Testis (tissue), 3 donors: Measurements from ENCODE around the gene CAD. TPM values are rescaled to one million over a fixed set of nuclear protein-coding genes. Genes with fewer than 3 reads are reported as not detected.
"Not testable (repeated sequence)": the region's sequence is repeated elsewhere in the genome, so short reads cannot be mapped to it uniquely, and the experiment has no call there.

Experiments used
- DNase-seq: peaks from one replicate; pipeline ENCODE4 v3.0.0-alpha.2; 2019
- H3K27ac ChIP-seq, 2 donors: fragments of 200-600 bp; sonication (generic); one replicate each; pipeline ENCODE4 v1.5.1; 2019
- H3K27me3 ChIP-seq: fragments of 200-600 bp; sonication (generic); one replicate; pipeline ENCODE4 v1.5.1; 2019
- H3K36me3 ChIP-seq: fragments of 200-600 bp; sonication (generic); one replicate; pipeline ENCODE4 v1.5.1; 2017; ENCODE audit warnings: low read depth; ENCODE audit errors: missing control alignments
- H3K4me1 ChIP-seq: fragments of 200-600 bp; sonication (generic); one replicate; pipeline ENCODE4 v1.5.1; 2019
- H3K4me3 ChIP-seq, 2 donors: fragments of 200-600 bp; sonication (generic); one replicate each; pipeline ENCODE4 v1.5.1; 2017 to 2019
- H3K9me3 ChIP-seq: fragments of 200-600 bp; sonication (generic); one replicate; pipeline ENCODE4 v1.5.1; 2017
- CTCF ChIP-seq, 3 experiments: fragments of 450-650 bp in 2 of 3; fragments of 200-600 bp in 1 of 3; sonication (generic) in 1 of 3; IDR thresholded peaks; one replicate each; pipeline ENCODE4 v1.5.1; 2016 to 2019; ENCODE audit warnings: antibody characterized with exemption in 3 of 3, mild to moderate bottlenecking in 2 of 3, moderate library complexity in 1 of 3
- POLR2A ChIP-seq: fragments of 450-650 bp; IDR thresholded peaks from one replicate; pipeline ENCODE4 v1.6.1; 2017; ENCODE audit warnings: antibody characterized with exemption, mild to moderate bottlenecking, moderate library complexity
- whole genome bisulfite sequencing, 2 donors: methylation state at CpG; one replicate each; pipeline ENCODE4 v1.1.5; 2018; 5-methylcytosine and 5-hydroxymethylcytosine counted together
- intact Hi-C: fragments of 100-400 bp; cut with DNase I; formaldehyde crosslinking; loops from one replicate; pipeline ENCODE4 v1.15.1; 2023; ENCODE audit warnings: low total_unique reads
- polyA plus RNA-seq: library from polyadenylated mRNA; stranded (reverse); fragments of 350-450 nt; fragmentation: Illumina TruSeq; extraction: RNeasy Lipid Tissue Mini Kit (QIAGEN cat#74804); gene quantifications from one replicate; pipeline ENCODE4 v1.2.3, GENCODE V29; 2014; ENCODE audit warnings: low read depth, low replicate concordance; ENCODE audit not compliant: insufficient read depth
- total RNA-seq, 2 donors: library from RNA; depleted of rRNA; stranded (reverse); fragments of >200 nt; gene quantifications; one replicate each; pipeline ENCODE4 v1.2.3, GENCODE V29; 2016

The CAD gene
- total and polyA plus RNA-seq, 3 donors from 2014 or later: 40.0 to 66.9 (median 62.5) TPM

GRCh38 chr2:27175330-27175729 lies 41.8 kb upstream of the CAD start:
- Histone ChIP-seq H3K36me3 (no peaks in the 10 kb centered on the region), H3K27me3 (no peaks in the 10 kb centered on the region), H3K4me3 (no peak overlapping the region), H3K27ac (no peak overlapping the region), H3K9me3 (no peaks in the 10 kb centered on the region), H3K4me1 (peaks cover 9% of the 10 kb centered on the region)
- 59 to 64% methylated on average over 8 of the region's 8 CpGs for WGBS, 2 donors
- intact Hi-C loops: no loop called here
- DNase-seq: peak; percentile 50
- TF ChIP-seq CTCF (IDR thresholded peaks at IDR 0.05): no peak

DNA sequence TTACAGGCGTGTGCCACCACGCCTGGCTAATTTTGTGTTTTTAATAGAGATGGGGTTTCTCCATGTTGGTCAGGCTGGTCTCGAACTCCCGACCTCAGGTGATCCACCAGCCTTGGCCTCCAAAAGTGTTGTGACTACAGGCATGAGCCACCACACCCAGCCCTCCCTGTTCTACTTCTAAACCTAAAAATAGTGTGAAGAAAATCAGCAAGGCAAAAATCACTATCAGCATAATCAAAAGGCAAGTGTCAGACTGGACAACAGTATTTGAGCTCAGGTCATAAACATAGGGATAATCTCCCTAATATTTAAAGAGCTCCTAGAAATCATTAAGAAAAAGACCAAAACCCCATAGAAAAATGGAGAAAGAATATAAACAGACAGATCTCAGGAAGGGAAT lies 41.4 kb upstream of the CAD start:
- intact Hi-C loops, H3K27me3 ChIP-seq, H3K4me1 ChIP-seq, H3K27ac ChIP-seq, H3K36me3 ChIP-seq, H3K9me3 ChIP-seq, H3K4me3 ChIP-seq, DNase-seq: not testable (repeated sequence)
- 90 to 97% methylated on average over 4 of the region's 4 CpGs for WGBS, 2 donors

DNA sequence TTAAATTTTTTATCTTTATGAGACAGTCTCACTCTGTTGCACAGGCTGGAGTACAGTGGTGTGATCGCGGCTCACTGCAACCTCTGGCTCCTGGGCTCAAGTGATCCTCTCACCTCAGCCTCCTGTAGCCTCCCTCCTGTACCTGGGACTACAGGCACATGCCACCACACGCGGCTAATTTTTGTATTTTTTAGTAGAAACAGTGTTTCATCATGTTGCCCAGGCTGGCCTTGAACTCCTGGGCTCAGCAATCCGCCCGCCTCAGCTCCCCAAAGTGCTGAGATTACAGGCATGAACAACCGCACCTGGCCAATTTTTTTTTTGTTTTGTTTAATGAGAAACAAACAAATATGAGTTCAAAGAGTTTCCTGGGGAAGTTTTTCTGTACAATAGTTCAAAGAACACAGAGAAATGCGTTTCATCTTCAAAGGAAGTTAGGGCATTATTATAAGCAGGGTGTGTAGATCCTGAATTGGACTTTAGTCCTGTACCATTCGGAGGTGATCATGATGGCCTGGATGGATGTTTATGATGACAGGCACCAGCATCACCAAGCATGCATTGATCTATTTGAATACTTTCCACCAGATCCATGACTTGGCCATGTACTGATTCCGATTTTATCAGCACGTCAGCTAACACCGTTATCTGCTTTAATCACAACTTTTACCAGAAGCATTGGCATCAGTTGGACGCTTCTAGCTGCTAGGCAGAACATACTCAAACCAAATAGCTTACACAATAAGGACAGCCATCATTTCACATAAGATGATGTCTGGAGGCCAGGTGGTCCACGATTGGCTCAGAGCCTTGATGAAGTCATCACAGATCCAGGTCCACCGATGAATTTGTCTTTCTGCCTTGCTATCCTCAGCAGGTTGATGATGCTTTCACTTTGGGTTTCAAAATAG lies 39.5 kb upstream of the CAD start:
- whole genome bisulfite sequencing, 2 donors: 70 to 78% methylated on average over 15 of the region's 15 CpGs

DNA sequence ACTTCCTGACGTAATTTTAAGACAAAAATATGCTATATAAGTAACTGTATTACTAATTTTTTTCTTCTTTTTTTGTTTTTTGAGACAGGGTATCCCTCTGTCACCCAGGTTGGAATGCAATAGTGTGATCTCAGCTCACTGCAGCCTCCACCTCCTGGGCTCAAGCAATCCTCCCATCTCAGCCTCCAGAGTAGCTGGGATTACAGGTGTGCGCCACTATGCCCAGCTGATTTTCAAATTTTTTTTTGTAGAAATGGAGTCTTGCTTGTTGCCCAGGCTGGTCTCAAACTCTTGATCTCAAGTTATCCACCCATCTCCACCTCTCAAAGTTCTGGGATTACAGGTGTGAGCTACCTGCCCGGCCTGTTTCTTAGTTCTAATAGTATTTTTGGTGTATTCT lies 38.7 kb upstream of the CAD start:
- no peak for TF ChIP-seq POLR2A
- TF ChIP-seq CTCF (IDR thresholded peaks at IDR 0.05): no peak
- WGBS, 2 donors: 94 to 97% methylated on average over 3 of the region's 3 CpGs
- Histone ChIP-seq H3K27me3 (no peaks in the 10 kb centered on the region), H3K4me1 (peaks cover 2% of the 10 kb centered on the region), H3K4me3 (no peak overlapping the region), H3K9me3 (no peaks in the 10 kb centered on the region), H3K27ac (no peak overlapping the region), H3K36me3 (no peaks in the 10 kb centered on the region)
- intact Hi-C loops: no loop called here
- DNase-seq: no peak

More for the DNA sequence above, 39.5 kb upstream of the CAD start:
- H3K27me3 ChIP-seq: no peaks in the 10 kb centered on the region
- intact Hi-C loops: no loop called here
- H3K4me1 ChIP-seq: peaks cover 2% of the 10 kb centered on the region
- H3K4me3 ChIP-seq: no peak overlapping the region
- H3K27ac ChIP-seq: no peak overlapping the region
- no peak for TF ChIP-seq CTCF (IDR thresholded peaks at IDR 0.05)
- no peak for TF ChIP-seq POLR2A
- DNase-seq: no peak
- no peaks in the 10 kb centered on the region for H3K9me3 ChIP-seq
- H3K36me3 ChIP-seq: no peaks in the 10 kb centered on the region

GRCh38 chr2:27179344-27180000 lies 37.7 kb upstream of the CAD start:
- 54 to 55% methylated on average over 3 of the region's 3 CpGs for WGBS, 2 donors
- intact Hi-C loops: no loop called here
- peaks cover 6% of the 10 kb centered on the region for H3K4me1 ChIP-seq
- peak overlapping the region in 1 of 2 donors; percentile 12 for H3K27ac ChIP-seq
- no peak for DNase-seq
- TF ChIP-seq CTCF (IDR thresholded peaks at IDR 0.05) (no peak), POLR2A (no peak)
- H3K36me3 ChIP-seq: no peaks in the 10 kb centered on the region
- H3K4me3 ChIP-seq: no peak overlapping the region
- H3K27me3 ChIP-seq: no peaks in the 10 kb centered on the region
- no peaks in the 10 kb centered on the region for H3K9me3 ChIP-seq
